ENCODE measurements around the gene KIF3A.

DNA sequence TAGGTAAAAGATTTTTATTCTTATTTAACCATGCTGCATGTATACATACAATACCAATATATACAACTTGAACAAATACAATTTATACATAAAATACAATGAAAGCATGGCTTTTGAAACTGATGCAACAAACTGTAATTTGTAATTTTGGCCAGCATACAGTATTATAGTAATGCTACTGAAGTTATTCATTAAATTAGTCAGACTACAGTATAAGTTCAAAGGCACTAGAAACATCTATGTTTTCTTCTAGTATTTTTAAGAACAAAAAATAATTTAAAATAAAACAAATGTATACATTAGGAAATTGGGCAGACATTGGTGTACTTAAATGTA, 44.7 kb downstream of the KIF3A start:
- TF ChIP-seq, protein P1, sequence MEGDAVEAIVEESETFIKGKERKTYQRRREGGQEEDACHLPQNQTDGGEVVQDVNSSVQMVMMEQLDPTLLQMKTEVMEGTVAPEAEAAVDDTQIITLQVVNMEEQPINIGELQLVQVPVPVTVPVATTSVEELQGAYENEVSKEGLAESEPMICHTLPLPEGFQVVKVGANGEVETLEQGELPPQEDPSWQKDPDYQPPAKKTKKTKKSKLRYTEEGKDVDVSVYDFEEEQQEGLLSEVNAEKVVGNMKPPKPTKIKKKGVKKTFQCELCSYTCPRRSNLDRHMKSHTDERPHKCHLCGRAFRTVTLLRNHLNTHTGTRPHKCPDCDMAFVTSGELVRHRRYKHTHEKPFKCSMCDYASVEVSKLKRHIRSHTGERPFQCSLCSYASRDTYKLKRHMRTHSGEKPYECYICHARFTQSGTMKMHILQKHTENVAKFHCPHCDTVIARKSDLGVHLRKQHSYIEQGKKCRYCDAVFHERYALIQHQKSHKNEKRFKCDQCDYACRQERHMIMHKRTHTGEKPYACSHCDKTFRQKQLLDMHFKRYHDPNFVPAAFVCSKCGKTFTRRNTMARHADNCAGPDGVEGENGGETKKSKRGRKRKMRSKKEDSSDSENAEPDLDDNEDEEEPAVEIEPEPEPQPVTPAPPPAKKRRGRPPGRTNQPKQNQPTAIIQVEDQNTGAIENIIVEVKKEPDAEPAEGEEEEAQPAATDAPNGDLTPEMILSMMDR (IDR thresholded peaks at IDR 0.05; ENCODE audit: low read depth, low read length, missing input control), result no peak
- no peak for TF ChIP-seq MAX (IDR thresholded peaks at IDR 0.05)

Measured in liver (tissue), 2 donors.